HCT116 (cell line): ENCODE data around the gene LRRC4B.

Source experiments
- ATF3 ChIP-seq: IDR thresholded peaks from 2 replicates; pipeline ENCODE4 v1.6.1; 2012
- CTCF ChIP-seq, 3 experiments: fragments of 200-600 bp in 1 of 3; sonication (generic) in 1 of 3; IDR thresholded peaks in 2 of 3; conservative IDR thresholded peaks in 1 of 3; 2 replicates each; pipeline ENCODE4 v1.5.1; 2012 to 2017; ENCODE audit warnings: low read depth in 2 of 3, low read length in 2 of 3, antibody characterized with exemption in 1 of 3, borderline replicate concordance in 1 of 3, control low read depth in 1 of 3, mild to moderate bottlenecking in 1 of 3, mixed read lengths in 1 of 3, mixed run types in 1 of 3, moderate library complexity in 1 of 3; ENCODE audit not compliant: insufficient read depth in 1 of 3
- ELF1 ChIP-seq: IDR thresholded peaks from 2 replicates; pipeline ENCODE4 v1.6.1; 2012; ENCODE audit warnings: low read depth, borderline replicate concordance
- FOSL1 ChIP-seq: IDR thresholded peaks from 2 replicates; pipeline ENCODE4 v1.6.1; 2012; ENCODE audit warnings: low read depth
- JUND ChIP-seq: IDR thresholded peaks from 2 replicates; pipeline ENCODE4 v1.6.1; 2012
- MAX ChIP-seq: IDR thresholded peaks from 2 replicates; pipeline ENCODE4 v1.6.1; 2012
- POLR2A ChIP-seq: IDR thresholded peaks from 2 replicates; pipeline ENCODE4 v1.7.0; 2011; ENCODE audit warnings: borderline replicate concordance; ENCODE audit not compliant: insufficient read depth, insufficient read length; ENCODE audit errors: extremely low read depth
- POLR2AphosphoS5 ChIP-seq: IDR thresholded peaks from 2 replicates; pipeline ENCODE4 v1.6.1; 2011; ENCODE audit warnings: mild to moderate bottlenecking, low read depth, low read length, moderate library complexity
- REST ChIP-seq: IDR thresholded peaks from 2 replicates; pipeline ENCODE4 v1.6.1; 2012; ENCODE audit warnings: low read depth
- ZNF274 ChIP-seq: fragments of 200-500 bp; sonication (Bioruptor generic); IDR thresholded peaks from 2 replicates; pipeline ENCODE4 v1.6.1; 2014; ENCODE audit warnings: mild to moderate bottlenecking, low read depth, low read length, inconsistent platforms
- TF ChIP-seq, protein P1 (sequence below): IDR thresholded peaks from 2 replicates; pipeline ENCODE4 v1.6.1; 2011; ENCODE audit warnings: mild to moderate bottlenecking, low read length, moderate library complexity; ENCODE audit not compliant: insufficient replicate concordance; ENCODE audit errors: extremely low read depth

DNA sequence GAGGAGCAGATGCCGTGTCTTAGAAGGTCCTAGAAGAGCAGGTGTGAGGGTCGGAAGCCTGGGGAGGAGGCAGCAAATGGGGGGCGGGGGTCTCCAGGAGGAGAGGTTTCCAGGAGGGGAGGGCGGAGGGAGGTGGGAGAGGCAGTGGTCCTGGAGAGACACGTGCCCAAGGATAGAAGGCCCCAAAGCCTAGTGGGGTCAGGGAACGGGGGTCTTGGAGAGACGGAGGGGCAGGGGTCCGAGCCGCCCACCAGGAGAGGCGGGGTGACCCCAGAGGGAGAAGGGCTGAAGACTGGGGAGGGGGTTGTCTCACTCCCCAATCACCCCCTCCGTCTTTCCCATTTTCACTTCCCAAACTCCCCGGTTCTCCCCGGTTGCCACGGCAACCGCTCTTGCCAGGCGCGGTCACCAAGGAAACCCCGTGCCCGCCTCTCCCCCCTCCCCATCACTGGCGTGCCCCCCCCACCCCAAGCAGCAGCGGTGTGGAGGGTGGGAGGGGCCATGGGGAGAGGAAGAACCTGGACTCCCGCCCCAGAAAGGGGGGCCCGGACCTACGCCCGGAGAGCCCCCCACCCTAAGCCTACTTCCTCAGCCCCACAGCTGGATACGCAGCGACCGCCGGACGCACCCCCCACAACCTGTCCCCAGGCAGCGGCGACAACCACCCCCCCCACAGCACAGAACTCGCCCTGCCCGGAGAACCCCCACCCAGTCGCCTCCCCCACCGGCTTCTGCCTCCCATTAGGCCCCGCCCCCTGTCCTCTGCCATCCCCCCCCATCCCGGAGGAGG is 988 bp downstream of the LRRC4B start:
- TF ChIP-seq POLR2AphosphoS5, result no peak
- no peak for TF ChIP-seq MAX
- TF ChIP-seq CTCF (IDR thresholded peaks at IDR 0.05 in 2 of 3, conservative IDR thresholded peaks at IDR 0.05 in 1 of 3; ENCODE audit: borderline replicate concordance in 1 of 3, insufficient read depth in 1 of 3, low read depth in 2 of 3, low read length in 2 of 3), result no peak
- TF ChIP-seq FOSL1, result no peak
- no peak for TF ChIP-seq POLR2A
- no peak for TF ChIP-seq ELF1
- no peak for TF ChIP-seq REST
- no peak for TF ChIP-seq ZNF274
- TF ChIP-seq JUND, result no peak
- TF ChIP-seq ATF3, result no peak
- TF ChIP-seq, protein P1, sequence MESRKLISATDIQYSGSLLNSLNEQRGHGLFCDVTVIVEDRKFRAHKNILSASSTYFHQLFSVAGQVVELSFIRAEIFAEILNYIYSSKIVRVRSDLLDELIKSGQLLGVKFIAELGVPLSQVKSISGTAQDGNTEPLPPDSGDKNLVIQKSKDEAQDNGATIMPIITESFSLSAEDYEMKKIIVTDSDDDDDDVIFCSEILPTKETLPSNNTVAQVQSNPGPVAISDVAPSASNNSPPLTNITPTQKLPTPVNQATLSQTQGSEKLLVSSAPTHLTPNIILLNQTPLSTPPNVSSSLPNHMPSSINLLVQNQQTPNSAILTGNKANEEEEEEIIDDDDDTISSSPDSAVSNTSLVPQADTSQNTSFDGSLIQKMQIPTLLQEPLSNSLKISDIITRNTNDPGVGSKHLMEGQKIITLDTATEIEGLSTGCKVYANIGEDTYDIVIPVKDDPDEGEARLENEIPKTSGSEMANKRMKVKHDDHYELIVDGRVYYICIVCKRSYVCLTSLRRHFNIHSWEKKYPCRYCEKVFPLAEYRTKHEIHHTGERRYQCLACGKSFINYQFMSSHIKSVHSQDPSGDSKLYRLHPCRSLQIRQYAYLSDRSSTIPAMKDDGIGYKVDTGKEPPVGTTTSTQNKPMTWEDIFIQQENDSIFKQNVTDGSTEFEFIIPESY, result no peak
